Measurements from ENCODE around the gene AACS. TPM values are rescaled to one million over a fixed set of nuclear protein-coding genes. Genes with fewer than 3 reads are reported as not detected.
A peak's percentile ranks its signal among the peaks of the same experiment; 100 is the strongest.
"Not testable (repeated sequence)": the region's sequence is repeated elsewhere in the genome, so short reads cannot be mapped to it uniquely, and the experiment has no call there.

The AACS gene
- polyA plus RNA-seq, 2 of the 4 experiments (the other 2 are of a cell fraction) = 18.6 to 20.4 TPM

- Histone ChIP-seq H3K4me1 (no peaks in the 10 kb centered on the region), H3K9me3 (no peaks in the 10 kb centered on the region), H3K4me3 (no peak overlapping the region), H3K27ac (no peak overlapping the region), H3K4me2 (no peak overlapping the region)
- ATAC-seq (peak in 1 of 2 experiments; percentile 23; a peak in 2 of 6 replicates), FAIRE-seq (no peak), DNase-seq (ENCODE audit: low read depth in 1 of 2, low spot score in 1 of 2) (no peak)
- 89% methylated on average over 2 of the region's 2 CpGs for WGBS (ENCODE audit: missing lambda C conversion rate)
- no peak for TF ChIP-seq HOXB5 (CRISPR knock-in tag; IDR thresholded peaks at IDR 0.05)
- no peak for TF ChIP-seq RNF2 (IDR thresholded peaks at IDR 0.05; ENCODE audit: borderline replicate concordance, low read depth)
- TF ChIP-seq HEYL (CRISPR knock-in tag; IDR thresholded peaks at IDR 0.05) = no peak
- TF ChIP-seq BHLHE40 (IDR thresholded peaks at IDR 0.05; ENCODE audit: low read depth, low read length) = no peak
- TF ChIP-seq EHF (CRISPR knock-in tag; IDR thresholded peaks at IDR 0.05) = no peak
- no peak for TF ChIP-seq EHMT2 (IDR thresholded peaks at IDR 0.05; ENCODE audit: low read depth)
- TF ChIP-seq HOXA7 (CRISPR knock-in tag; IDR thresholded peaks at IDR 0.05) = no peak
- no peak for TF ChIP-seq JUNB (IDR thresholded peaks at IDR 0.05)
- no peak for TF ChIP-seq NR3C1 (IDR thresholded peaks at IDR 0.05)
- no peak for TF ChIP-seq HMGXB4 (CRISPR knock-in tag; IDR thresholded peaks at IDR 0.05; ENCODE audit: borderline replicate concordance)
- TF ChIP-seq FOSB (CRISPR knock-in tag; IDR thresholded peaks at IDR 0.05) = no peak
- no peak for TF ChIP-seq ELK1 (IDR thresholded peaks at IDR 0.05; ENCODE audit: low read depth, low read length)
- no peak for TF ChIP-seq MAFK (IDR thresholded peaks at IDR 0.05; ENCODE audit: partially characterized antibody)
- TF ChIP-seq KDM1A (IDR thresholded peaks at IDR 0.05; ENCODE audit: low read depth) = no peak
- no peak for TF ChIP-seq TFCP2L1 (CRISPR knock-in tag; IDR thresholded peaks at IDR 0.05)
- ChIA-PET POLR2A (no interaction called here), CTCF (no interaction called here)
Observed at GRCh38 chr12:125072496-125072895, 7.3 kb downstream of the AACS start.

GRCh38 chr12:125074294-125074693 is 9.1 kb downstream of the AACS start:
- CTCF ChIA-PET; POLR2A ChIA-PET; H3K4me1 ChIP-seq; H3K9me3 ChIP-seq; ATAC-seq; DNase-seq (ENCODE audit: low read depth in 1 of 2, low spot score in 1 of 2); H3K4me2 ChIP-seq; H3K4me3 ChIP-seq; H3K27ac ChIP-seq; FAIRE-seq: not testable (repeated sequence)
- 78% methylated on average over 2 of the region's 2 CpGs for WGBS (ENCODE audit: missing lambda C conversion rate)

GRCh38 chr12:125076103-125076502 is 10.9 kb downstream of the AACS start:
- CTCF ChIA-PET = no interaction called here
- Histone ChIP-seq H3K4me3 (no peak overlapping the region), H3K4me1 (no peaks in the 10 kb centered on the region), H3K27ac (no peak overlapping the region), H3K4me2 (no peak overlapping the region), H3K9me3 (no peaks in the 10 kb centered on the region)
- ATAC-seq = no peak
- TF ChIP-seq PBX3 (IDR thresholded peaks at IDR 0.05) (no peak), MAX (IDR thresholded peaks at IDR 0.05) (no peak), HOXB13 (CRISPR knock-in tag; IDR thresholded peaks at IDR 0.05; ENCODE audit: low read depth) (no peak), NR3C1 (IDR thresholded peaks at IDR 0.05) (no peak), E2F6 (IDR thresholded peaks at IDR 0.05; ENCODE audit: borderline replicate concordance, low read depth) (no peak), TFCP2L1 (CRISPR knock-in tag; IDR thresholded peaks at IDR 0.05) (no peak), POLR2AphosphoS2 (conservative IDR thresholded peaks at IDR 0.05; ENCODE audit: low read length) (no peak), CEBPB (IDR thresholded peaks at IDR 0.05) (no peak), ESRRA (IDR thresholded peaks at IDR 0.05; ENCODE audit: borderline replicate concordance, low read length) (no peak), ZNF302 (CRISPR knock-in tag; IDR thresholded peaks at IDR 0.05) (no peak), TP53 (CRISPR knock-in tag; IDR thresholded peaks at IDR 0.05) (no peak), HMGXB4 (CRISPR knock-in tag; IDR thresholded peaks at IDR 0.05; ENCODE audit: borderline replicate concordance) (no peak), NFE2L2 (conservative IDR thresholded peaks at IDR 0.05; ENCODE audit: low read length) (no peak), ZSCAN20 (CRISPR knock-in tag; IDR thresholded peaks at IDR 0.05) (no peak), MAZ (IDR thresholded peaks at IDR 0.05; ENCODE audit: borderline replicate concordance, low read depth, low read length) (no peak), JUN (IDR thresholded peaks at IDR 0.05) (no peak), EHF (CRISPR knock-in tag; IDR thresholded peaks at IDR 0.05) (no peak), ZFP36 (IDR thresholded peaks at IDR 0.05; ENCODE audit: borderline replicate concordance, partially characterized antibody) (no peak), SMC3 (IDR thresholded peaks at IDR 0.05) (no peak)
- POLR2A ChIA-PET = no interaction called here
- FAIRE-seq = no peak
- no peak for DNase-seq (ENCODE audit: low read depth in 1 of 2, low spot score in 1 of 2)
- 92% methylated on average over 6 of the region's 6 CpGs for WGBS (ENCODE audit: missing lambda C conversion rate)

Data from A549 (cell line).